Measurements from ENCODE around the gene FOXK1.

Gene FOXK1

DNA sequence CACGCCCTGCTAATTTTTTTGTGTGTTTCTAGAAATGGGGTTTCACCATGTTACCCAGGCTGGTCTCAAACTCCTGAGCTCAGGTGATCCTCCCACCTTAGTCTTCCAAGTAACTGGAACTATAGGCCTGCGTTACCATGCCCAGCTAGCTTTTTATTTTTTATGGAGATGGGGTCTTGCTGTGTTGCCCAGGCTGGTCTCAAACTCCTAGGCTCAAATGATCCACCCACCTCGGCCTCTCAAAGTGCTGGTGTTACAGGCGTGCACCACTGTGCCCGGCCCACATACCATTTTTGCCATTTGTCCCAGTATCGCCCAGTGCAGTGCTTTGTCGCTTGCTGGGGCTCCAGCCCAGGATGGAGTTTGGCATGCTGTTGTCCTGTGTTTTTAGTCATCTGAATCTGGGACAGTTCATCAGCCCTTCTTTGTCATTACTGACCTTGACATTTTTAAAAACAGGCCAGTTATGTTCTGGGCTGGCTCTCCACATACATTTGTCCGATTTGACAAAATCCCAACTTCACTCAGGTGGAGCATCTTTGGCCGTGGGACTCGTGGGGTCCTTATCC, 16.7 kb downstream of the FOXK1 start:
- no peak for DNase-seq (ENCODE audit: low read depth in 2 of 2)

DNA sequence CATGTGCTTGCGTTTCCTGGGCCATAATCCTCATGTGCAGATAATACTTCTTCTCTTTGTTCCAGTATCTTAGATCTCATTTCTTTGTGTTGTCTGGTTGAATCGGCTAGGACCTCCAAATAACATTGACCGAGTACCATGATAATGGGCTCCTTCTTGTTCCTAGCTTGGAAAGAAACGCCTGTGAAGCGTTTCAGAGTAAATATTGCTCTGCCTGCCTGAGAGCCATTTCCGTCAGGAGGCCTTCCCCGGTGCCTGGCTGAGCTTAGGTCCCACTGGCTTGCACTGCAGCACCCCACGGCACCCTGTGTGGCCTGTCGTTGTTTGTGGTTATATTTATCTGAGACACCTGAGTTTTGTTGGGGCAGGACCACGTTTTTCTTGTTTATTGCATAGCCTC, 17.7 kb downstream of the FOXK1 start:
- no peak for DNase-seq (ENCODE audit: low read depth in 2 of 2)

DNA sequence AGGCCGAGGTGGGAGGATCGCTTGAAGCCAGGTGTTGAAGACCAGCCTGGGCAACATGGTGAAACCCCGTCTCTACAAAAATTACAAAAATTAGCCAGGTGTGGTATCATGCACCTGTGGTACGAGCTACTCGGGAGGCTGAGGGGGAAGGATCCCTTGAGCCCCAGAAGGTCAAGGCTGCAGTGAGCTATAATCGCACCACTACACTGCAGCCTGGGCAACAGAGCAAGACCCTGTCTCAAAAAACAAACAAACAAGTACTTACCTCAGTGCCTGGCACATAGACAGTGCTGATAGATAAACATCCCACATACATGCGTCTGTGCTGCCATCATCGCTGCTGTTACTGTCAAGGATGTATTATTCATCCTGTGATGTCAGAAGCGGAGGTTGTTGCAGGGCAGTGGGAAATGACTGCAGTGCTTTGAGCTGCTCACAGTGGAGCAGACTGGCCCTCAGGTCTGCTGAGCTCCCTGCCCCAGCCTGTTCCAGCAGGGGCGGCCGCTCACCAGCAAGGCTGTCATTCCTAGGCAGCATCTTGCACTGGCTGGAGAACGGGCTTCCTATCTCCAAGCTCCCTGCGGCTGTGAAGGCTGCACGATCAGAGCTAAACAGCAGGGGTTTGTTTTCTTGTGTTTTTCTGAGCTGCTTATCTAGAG, 18.6 kb downstream of the FOXK1 start:
- DNase-seq (ENCODE audit: low read depth in 2 of 2) = no peak

DNA sequence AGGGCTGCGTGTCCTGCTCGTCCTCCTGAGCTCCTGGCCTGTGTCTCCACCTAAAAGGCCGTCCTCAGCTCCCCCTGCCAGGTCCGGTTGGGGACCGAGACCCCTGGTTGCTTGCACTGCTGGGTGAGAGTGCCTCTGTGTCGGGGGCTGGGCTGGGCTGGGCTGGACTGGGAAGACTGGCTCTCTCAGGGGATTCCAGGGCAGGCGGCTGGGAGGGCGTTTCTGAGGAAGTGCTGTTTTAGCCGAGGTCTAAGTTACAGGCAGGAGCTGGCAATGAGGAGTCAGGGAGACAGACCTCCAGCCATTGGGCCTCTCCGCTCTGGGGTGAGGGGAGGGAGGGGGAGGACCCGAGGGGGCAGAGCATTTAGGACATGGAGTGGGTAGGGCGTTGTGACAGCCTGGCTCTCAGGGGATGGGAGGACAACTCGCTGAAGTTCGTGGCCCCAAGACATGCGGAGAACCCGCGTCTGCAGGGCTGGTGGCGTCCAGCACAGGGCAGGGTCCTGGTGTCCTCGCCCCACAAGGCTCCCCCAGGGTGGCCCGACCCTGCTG, 20.9 kb downstream of the FOXK1 start:
- no peak for DNase-seq (ENCODE audit: low read depth in 2 of 2)

DNA sequence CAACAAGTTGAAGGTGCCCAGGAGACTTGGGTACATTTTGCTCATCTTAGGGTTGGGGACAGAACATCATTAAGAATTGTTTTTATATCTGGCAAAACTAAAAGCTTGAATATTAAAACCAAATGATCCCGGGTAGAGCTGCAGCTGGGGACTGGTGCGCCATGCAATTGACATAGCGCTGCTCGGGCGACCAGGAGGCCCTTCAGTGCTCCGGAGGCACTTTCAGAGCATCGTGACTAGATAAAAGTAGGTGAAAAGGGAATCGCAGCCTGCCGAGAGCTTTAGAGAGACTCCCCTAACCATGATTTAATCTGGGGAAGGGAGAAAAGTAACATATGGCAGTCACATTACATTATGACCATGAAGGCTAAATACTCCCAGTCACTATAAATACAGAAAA, 21.4 kb downstream of the FOXK1 start:
- DNase-seq (ENCODE audit: low read depth in 2 of 2) = no peak

DNA sequence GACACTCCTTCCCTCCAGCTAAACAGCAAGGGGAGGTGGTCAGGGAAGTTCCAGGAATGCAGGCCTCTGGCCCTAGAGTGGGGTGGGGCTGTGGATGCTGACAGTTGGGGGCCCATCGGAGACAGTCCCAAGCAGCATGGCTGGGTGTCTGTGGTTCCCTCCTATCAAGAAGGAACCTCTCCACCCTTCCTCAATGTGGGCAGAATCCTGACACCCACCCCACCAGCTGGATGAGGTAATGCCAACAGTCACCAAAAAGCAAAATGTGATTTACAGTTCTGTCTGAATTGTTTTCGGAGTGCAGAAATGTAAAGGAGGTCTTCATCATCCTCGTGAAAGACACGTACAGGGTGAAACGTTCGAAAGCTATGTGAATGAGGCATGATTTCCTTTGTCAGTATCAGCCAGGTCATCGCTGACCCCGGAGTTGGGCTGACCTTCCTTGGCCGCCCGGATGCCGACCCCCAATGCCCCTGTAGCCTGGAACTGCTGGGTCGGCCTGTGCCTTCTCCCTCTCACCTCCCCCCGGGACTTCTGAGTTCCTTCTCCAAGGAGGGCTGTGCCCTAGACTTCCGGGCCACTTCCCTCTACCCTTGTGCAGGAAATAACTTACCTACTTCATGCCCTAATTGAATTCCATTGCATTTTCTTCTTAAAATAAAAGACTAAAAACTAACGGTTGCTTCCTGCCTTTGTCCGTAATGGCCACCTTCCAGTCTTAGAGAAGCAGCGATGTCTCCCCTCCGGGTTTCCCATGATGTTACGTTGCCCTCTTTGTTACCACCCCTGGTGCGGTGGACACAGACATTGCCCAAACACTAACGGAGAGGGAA, 24.5 kb downstream of the FOXK1 start:
- DNase-seq (ENCODE audit: low read depth in 2 of 2) = no peak

DNA sequence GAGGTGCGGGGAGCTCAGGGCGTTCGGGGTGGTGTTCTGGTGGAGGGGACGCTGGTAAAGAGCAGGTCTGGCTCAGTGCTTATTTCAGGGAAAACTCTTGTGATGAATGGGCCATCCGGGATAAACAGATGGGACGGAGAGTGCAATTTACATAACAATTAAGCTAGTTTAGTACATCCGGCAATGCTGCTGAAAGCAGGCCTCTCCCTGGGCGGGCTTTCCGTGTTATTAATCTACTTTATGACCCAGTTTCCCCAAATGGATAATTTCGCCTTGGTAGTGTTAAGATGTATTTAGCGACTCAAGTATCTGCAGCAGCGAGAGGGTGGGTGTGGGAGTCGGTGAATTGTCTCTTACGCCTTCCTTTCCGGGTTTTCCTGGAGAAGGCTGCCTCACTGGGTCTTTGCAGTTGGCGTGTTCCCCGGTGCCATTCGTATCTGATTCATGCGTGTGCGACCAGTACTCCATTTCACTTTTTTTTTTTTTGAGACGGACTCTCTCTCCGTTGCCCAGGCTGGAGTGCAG, 25.2 kb downstream of the FOXK1 start:
- no peak for DNase-seq (ENCODE audit: low read depth in 2 of 2)

DNA sequence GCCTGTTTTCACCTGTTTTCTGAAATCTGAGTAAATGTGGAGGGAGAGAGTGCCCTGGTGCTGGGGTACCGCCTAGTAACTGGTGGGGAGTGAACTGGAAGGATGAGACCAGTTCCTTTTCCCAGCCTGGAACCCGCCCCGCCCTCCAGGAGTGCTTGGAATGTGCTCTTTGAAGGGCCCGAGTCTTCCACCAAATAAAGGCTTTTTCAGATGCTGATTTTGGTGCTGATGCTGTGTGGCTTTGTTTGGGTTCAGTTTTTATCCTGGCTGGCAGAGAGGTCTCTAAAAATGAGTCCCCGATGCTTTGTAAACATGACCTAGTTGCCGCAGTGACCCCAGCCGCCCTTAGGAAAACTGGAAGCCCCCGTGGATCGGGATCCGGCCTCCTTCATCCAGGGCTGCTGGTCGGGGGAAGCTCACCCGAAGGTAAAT, 25.9 kb downstream of the FOXK1 start:
- no peak for DNase-seq (ENCODE audit: low read depth in 2 of 2)

DNA sequence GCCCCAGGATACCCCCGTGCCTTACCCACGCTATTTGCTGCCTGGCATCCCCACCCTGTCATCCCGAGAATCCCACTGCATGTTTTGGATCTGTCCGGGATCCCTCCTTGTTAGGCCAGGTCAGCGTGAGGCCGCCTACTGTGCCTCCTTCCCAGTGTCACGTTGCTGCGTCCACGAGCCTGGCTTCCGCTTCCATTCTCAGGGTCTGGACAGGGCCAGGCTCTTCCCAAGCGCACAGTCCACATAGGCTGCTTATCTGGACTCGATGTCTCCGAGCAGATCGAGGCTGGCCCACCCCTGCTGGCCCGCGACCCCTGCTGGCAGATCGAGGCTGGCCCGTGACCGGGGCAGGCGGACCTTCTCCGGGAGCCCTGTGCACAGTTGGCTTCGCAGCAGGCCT, 27.1 kb downstream of the FOXK1 start:
- DNase-seq (ENCODE audit: low read depth in 2 of 2) = no peak

DNA sequence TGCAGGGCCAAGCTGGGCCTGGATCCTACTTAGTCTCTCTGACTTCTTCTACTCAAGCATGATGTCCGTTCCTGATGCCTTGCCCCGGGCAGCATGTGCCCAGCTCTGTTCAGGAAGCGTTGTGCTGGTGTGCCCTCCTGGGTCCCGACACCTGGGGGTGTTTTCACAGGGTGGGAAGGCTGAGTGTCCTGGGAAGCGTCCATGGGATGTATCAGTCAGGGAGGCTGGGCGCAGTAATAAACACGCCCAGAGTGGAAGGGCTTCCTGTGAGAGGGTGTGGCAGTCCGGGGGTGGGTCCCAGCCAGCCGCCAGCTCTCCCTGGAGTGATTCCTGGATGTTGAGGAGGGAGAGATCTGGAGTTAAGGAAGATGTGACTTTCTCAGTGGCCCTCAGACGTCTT, 29.0 kb downstream of the FOXK1 start:
- DNase-seq (ENCODE audit: low read depth in 2 of 2) = no peak

DNA sequence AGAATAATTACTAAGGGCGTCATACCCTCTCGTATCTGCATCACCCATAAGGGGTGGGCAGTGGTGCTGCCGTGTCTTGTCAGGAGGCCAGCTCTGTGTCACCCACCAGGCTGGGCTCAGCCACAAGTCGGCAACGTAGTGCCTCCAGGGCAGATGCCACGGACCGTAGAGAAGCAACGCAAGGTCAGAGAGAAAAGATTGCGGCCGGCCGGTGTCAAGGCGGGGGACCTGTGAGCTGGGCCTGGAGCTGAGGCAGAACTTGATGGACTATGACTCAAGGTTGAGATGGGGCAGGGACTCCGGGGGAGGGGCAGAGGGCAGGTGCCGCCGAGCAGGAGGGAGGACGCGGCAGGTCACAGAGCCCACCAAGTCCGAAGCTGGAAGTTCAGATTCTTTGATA, 29.5 kb downstream of the FOXK1 start:
- no peak for DNase-seq (ENCODE audit: low read depth in 2 of 2)

DNA sequence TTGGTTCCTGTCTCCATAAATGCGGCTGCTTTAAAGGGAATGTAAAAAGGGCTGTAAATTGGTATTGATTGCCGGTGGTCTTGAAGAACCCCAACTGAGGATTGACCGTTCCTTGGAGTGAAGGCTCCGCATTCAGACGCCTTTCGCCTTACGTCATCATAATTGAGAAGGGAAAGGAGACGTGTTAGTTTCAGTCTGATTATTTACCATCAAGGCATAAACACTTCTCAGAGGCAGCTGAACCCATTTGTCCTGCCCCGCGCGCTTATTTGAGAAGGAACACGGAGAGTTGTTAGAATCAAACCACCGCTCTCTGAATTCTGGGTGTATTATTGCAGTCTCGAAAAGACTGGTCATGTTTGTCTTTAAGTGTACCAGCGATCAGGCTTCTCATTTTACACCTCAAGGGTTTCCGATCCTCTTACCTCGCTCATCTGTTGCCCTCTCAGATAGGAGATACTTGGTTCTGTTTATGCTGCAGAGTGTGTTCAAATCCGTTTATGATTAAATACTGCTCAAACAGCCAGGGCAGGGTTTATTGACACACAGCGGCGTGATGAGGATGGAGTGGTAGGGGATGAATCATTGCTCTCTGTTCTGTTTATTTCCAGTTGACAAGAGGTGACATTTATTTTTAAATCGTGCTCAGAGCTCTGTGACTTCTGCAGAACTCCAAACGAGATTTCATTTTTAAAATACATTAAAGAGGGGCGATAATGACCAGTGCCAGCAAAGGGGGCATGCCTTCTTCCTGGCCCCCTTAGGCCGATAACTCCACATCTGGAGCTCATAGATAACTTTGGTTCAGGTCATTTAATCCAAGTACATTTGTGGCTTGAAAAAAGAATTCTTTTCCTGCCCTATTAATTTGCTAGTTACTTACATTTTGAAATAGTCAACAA, 30.4 kb downstream of the FOXK1 start:
- no peak for DNase-seq (ENCODE audit: low read depth in 2 of 2)

DNA sequence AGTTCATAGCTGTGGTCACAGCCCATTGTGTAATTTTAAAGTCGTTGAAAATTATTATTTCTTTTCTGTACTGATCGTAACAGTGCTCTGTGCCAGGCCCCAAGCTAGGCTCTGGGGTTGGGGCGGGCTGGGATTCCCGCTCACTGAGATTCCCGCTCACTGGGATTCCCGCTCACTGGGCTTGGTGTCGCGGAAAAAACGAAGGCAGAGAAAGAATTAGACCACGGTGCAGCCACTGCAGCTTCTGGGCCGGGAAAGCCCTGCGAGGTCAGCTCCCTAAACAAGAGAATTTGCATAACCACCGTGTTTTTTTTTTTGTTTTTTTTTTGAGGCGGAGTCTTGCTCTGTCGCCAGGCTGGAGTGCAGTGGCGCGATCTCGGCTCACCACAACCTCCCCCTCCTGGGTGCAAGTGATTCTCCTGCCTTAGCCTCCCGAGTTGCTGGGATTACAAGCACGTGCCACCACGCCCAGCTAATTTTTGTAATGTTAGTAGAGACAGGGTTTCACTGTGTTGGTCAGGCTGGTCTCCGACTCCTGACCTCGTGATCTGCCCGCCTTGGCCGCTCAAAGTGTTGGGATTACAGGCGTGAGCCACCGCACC, 31.2 kb downstream of the FOXK1 start:
- no peak for DNase-seq (ENCODE audit: low read depth in 2 of 2)

DNA sequence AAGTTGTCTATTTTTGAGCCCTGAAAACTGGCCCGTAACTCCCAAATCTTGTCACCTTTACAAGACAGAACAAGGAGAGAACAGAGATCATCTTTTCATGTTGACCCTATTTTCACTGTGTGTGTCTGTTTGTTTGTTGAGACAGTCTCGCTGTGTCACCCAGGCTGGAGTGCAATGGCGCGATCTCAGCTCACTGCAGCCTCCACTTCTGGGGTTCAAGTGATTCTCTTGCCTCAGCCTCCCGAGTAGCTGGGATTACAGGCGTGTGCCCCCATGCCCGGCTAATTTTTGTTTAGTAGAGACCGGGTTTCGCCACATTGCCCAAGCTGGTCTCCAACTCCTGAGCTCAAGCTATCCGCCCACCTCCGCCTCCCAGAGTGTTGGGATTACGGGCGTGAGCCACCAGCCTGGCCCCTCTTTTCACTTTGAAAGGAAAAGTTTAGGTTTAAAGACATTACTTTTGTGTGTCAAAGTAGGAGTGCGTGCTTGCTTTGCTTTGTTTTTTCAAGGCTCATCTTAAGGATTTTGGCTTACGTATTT, 32.1 kb downstream of the FOXK1 start:
- no peak for DNase-seq (ENCODE audit: low read depth in 2 of 2)

DNA sequence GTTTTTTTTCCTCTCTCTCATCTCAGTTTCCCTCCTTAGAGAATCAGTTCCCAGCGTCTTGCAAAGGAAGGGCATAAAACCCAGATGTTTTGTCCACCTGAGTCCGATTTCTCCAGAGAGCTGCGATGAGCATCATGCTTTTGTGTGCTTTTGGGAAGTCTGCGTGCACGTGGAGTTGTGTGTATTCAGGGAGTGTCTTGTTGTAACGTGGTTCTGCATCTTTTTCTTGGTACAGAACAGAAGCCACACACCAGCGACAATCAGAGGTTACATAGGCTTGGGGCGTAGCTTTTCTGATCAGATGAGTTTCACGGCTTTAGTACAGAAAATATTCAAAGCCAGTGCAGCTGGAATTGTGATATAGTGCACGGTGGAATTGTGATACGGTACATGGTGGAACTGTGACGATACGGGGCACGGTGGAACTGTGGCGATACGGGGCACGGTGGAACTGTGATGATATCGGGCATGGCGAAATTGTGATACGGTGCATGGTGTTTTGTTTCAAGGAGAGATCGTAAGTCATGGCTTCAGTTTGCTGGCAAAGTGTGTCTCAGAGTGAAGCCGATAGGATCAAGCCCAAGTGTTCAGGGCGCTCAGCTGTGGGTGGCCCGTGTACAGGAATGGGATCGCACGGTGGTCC, 32.8 kb downstream of the FOXK1 start:
- no peak for DNase-seq (ENCODE audit: low read depth in 2 of 2)

DNA sequence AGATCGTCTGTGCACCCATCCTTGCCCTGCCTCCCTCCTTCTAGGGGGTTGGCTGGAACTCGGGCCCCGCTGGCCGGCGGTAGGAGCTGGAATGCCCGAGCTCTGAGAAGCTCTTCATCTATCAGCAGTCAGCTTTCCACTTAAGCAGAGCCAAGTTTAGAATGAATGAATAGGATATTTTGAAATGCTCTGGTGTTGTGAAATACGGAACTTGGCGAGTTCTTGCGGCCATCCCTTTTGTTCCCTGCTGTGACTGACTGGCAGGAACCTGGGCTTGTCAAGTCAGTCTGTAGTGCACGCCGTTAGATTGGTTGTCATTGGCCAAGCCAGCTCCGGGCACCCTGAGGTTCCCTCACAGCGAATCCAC, 33.3 kb downstream of the FOXK1 start:
- DNase-seq (ENCODE audit: low read depth in 2 of 2) = no peak

DNA sequence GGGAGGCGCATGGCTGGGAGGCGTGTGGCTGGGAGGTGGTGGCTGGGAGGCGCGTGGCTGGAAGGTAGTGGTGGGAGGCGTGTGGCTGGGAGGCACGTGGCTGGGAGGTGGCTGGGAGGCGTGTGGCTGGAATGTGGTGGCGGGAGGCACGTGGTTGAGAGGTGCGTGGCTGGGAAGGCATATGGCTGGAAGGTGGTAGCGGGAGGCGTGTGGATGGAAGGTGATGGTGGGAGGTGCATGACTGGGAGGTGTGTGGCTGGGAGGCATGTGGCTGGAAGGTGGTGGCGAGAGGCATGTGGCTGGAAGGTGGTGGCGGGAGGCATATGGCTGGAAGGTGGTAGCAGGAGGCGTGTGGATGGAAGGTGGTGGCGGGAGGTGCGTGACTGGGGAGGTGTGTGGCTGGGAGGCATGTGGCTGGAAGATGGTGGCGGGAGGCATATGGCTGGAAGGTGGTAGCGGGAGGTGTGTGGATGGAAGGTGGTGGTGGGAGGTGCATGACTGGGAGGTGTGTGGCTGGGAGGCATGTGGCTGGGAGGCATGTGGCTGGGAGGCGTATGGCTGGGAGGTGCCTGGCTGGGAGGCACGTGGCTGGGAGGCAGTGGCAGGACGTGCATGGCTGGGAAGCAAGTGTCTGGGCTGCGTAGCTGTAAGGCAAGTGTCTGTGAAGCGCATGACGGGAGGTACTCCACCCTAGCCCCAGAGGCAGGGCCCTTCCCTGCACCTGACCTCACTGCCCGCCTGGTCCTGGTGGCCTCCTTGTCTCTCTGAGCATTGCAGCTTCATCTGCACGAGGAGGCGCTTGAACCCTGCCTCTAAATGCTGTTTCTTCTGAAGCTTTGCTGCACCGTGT, 35.1 kb downstream of the FOXK1 start:
- no peak for DNase-seq (ENCODE audit: low read depth in 2 of 2)

DNA sequence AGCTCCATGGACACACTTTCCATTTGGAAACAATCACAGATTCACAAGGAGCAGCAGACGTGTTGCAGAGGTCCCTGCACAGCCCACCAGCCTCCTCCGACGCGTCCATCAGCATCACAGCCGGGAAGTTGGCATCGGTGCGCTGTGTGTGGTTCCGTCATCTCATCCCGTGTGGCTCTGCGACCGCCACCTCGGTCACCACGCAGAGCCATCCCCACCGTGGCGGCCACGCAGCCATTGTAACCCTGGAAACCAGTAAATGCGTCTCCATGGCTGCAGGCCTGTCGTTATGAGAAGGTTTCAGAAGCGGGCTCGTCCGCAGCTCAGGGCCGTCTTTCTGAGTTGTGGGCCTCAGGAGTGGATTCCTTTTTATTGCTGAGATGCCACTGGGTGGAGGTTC, 36.0 kb downstream of the FOXK1 start:
- DNase-seq (ENCODE audit: low read depth in 2 of 2) = no peak

DNA sequence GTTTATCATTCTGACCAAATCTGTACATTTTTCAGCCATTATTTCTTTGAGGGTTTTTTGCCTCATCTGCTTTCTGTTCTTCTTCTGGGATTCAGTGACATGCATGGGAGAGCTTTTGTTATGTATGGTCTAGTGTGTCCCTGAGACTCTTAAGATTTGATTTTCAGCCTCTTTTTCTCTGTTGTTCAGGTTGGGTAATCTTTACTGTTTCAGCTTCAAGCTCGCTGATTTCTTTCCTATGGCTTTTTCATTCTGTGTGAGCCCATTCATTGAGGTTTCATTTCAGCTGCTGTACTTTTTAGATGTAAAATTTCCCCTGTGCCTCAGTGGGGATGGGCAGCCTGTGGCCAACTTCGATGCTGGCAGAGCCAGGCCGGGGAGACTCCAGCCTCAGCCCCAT, 38.1 kb downstream of the FOXK1 start:
- DNase-seq (ENCODE audit: low read depth in 2 of 2) = no peak
